Ishikawa (cell line): ENCODE data around the gene BAZ1B.

Source experiments
- CREB1 ChIP-seq: IDR thresholded peaks from 2 replicates; pipeline ENCODE4 v1.6.1; 2012; ENCODE audit warnings: low read depth
- EP300 ChIP-seq: IDR thresholded peaks from 2 replicates; pipeline ENCODE4 v1.6.1; 2012; ENCODE audit warnings: borderline replicate concordance
- TCF12 ChIP-seq: IDR thresholded peaks from 2 replicates; pipeline ENCODE4 v1.6.1; 2012; ENCODE audit warnings: low read depth
- TEAD4 ChIP-seq: IDR thresholded peaks from 2 replicates; pipeline ENCODE4 v1.6.1; 2012
- ZBTB7A ChIP-seq: IDR thresholded peaks from 2 replicates; pipeline ENCODE4 v1.6.1; 2012; ENCODE audit warnings: low read depth
- TF ChIP-seq, protein P1 (sequence below): IDR thresholded peaks from 2 replicates; pipeline ENCODE4 v1.6.1; 2012
- TF ChIP-seq, protein P2 (sequence below): IDR thresholded peaks from 2 replicates; pipeline ENCODE4 v1.6.1; 2012; ENCODE audit warnings: low read depth, mild to moderate bottlenecking
- TF ChIP-seq, protein P3 (sequence below): IDR thresholded peaks from 2 replicates; pipeline ENCODE4 v1.6.1; 2012

DNA sequence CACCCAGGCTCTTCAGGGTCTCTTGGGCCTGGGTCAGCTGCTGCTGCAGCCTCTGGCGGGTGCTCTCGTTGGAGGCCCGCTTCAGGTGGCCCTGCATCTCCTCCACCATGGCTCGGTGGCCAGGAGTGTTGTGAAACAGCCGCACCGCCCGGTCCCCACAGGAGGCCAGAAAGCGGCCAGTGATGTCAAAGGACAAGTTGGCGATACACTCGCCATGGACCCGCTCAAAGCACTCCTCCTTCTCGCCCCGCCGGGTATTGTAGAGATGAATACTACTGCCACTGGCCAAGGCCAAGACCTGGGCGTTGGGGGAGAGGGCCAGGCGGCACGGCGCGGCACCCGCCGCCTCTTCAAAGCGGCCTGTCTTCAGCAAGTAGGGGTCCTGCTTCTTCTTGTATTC is 48.4 kb upstream of the BAZ1B start:
- TF ChIP-seq ZBTB7A (no peak), TCF12 (no peak), CREB1 (no peak), EP300 (no peak), TEAD4 (no peak)
- TF ChIP-seq, protein P1, sequence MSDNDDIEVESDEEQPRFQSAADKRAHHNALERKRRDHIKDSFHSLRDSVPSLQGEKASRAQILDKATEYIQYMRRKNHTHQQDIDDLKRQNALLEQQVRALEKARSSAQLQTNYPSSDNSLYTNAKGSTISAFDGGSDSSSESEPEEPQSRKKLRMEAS, result no peak
- TF ChIP-seq, protein P2, sequence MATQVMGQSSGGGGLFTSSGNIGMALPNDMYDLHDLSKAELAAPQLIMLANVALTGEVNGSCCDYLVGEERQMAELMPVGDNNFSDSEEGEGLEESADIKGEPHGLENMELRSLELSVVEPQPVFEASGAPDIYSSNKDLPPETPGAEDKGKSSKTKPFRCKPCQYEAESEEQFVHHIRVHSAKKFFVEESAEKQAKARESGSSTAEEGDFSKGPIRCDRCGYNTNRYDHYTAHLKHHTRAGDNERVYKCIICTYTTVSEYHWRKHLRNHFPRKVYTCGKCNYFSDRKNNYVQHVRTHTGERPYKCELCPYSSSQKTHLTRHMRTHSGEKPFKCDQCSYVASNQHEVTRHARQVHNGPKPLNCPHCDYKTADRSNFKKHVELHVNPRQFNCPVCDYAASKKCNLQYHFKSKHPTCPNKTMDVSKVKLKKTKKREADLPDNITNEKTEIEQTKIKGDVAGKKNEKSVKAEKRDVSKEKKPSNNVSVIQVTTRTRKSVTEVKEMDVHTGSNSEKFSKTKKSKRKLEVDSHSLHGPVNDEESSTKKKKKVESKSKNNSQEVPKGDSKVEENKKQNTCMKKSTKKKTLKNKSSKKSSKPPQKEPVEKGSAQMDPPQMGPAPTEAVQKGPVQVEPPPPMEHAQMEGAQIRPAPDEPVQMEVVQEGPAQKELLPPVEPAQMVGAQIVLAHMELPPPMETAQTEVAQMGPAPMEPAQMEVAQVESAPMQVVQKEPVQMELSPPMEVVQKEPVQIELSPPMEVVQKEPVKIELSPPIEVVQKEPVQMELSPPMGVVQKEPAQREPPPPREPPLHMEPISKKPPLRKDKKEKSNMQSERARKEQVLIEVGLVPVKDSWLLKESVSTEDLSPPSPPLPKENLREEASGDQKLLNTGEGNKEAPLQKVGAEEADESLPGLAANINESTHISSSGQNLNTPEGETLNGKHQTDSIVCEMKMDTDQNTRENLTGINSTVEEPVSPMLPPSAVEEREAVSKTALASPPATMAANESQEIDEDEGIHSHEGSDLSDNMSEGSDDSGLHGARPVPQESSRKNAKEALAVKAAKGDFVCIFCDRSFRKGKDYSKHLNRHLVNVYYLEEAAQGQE, result no peak
- TF ChIP-seq, protein P3, sequence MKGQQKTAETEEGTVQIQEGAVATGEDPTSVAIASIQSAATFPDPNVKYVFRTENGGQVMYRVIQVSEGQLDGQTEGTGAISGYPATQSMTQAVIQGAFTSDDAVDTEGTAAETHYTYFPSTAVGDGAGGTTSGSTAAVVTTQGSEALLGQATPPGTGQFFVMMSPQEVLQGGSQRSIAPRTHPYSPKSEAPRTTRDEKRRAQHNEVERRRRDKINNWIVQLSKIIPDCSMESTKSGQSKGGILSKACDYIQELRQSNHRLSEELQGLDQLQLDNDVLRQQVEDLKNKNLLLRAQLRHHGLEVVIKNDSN, result no peak
